GM18858 (cell line): ENCODE results near the gene KIF26A.

Experiments used
- ATAC-seq: cut with Tn5 transposase; IDR thresholded peaks from one replicate; pipeline ENCODE4 v1.9.1; 2021; ENCODE audit not compliant: unreplicated experiment

KIF26A gene

GRCh38 chr14:104112609-104113571, 25.5 kb upstream of the KIF26A start:
- no peak for ATAC-seq

- no peak for ATAC-seq
These were observed 24.6 kb upstream of the KIF26A start for GRCh38 chr14:104113631-104114420.

DNA sequence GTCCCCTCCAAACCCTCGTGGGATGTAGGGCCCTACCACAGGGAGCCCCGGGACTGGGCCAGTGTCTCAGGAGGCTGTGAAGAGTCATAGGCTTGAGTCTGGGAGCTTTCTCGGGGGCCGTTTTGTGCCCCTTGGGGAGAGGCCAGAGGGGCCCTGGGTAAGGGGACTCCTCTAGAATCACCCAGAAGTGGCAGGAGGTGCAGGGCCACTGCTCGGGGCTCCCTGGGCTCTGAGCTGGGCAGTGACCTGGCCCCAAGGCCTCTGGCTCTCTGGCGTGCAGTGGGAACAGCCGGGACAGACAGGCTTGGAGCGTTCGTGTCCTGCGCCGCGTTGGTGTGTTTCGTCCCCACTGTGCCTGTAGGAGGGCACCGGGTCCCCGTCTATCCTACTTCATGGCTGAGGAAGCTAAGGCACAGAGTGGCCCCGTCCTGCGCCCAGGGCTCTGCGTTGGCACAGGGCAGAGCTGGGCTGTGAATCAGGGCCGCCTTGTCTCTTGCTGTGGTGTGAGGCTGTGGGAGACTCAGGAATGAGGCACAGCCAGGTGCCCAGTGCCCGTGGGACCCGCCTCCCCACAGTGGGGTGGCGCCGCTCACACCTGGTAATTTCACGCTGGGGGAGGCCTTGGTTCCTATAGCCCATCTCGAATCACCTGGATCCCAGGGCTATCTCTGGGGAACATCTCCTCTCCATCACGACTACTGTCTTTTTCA, 23.8 kb upstream of the KIF26A start:
- no peak for ATAC-seq

- no peak for ATAC-seq
These were observed 23.2 kb upstream of the KIF26A start for GRCh38 chr14:104115131-104115600.

DNA sequence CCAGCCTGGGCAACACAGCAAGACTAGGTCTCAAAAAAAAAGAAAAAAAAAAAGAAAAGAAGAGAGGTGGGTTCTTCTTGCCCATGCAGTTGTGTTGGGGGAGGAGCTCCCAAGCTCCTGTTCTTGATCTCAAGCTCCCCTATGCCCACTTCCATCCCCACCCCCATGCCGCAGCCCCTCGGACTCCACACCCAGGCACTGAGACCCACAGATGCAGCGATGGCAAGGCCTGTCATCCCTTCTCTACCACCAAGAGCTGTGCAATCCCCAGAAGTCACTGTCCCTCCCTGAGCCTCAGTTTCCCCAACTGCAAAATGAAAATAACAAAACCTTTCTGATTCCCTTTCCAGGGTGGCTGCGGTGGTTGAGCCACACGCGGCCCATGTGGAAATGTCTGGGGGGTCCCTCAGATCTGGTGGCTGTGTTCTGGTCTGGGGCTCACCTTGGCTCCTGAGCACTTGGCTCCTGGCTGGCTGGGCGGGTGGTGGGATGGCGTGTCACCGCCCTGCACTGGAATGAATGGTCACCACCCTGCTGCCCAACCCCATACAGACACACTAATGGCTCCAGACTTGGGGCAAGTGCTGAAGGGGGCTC, 22.6 kb upstream of the KIF26A start:
- ATAC-seq, result no peak

DNA sequence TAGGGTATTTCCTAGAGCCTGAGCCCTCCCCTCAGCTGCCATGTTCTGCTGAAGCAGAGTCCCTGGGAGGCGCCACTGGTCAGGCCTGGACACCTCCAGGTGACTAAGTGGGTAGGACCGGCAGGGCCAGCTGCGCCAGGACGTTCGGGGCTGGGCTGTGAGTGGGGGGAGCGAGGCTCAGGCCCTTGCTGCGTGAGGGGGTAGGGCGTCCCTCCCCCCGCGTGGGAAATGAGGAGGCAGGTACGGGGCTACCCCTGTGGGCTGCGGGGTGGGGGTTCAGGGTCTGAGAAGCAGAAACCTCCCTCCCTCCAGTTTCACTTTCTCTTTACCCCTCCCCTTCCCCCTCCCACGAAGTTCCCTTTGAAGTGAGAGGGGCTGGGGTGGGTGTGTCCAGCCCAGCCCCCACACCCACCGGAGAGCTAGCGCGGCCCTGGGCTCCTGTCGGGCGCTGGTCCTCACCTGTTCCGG, 22.1 kb upstream of the KIF26A start:
- ATAC-seq, result no peak

DNA sequence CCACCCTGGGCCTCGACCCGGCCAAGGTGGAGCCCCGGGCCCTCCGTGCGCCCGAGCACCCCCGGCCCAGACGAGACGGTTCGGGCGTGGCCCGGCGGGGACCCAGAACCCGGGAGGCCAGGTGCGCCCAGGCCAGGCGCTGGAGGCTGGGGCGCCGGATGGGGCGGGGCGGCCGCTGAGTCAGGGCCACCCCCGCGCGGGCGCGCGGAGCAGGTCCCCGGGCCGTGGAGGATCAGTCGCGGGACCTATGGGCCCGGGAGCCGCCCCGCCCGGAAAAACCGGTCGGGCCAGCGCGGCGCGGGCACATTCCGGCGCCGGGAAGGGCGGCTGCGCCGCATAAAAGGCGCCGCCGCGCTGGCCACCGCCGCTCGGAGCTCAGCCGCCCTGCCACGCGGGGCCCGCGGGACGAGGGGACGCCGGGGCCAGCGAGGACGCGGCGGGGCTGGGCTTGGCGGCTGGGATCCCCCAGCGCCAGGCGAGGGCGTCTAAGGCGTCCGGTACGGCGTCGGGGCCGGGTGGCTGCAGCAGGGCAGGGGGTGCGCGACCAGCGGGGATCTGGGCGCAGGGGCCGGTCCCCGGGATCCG, 21.5 kb upstream of the KIF26A start:
- ATAC-seq, result no peak

DNA sequence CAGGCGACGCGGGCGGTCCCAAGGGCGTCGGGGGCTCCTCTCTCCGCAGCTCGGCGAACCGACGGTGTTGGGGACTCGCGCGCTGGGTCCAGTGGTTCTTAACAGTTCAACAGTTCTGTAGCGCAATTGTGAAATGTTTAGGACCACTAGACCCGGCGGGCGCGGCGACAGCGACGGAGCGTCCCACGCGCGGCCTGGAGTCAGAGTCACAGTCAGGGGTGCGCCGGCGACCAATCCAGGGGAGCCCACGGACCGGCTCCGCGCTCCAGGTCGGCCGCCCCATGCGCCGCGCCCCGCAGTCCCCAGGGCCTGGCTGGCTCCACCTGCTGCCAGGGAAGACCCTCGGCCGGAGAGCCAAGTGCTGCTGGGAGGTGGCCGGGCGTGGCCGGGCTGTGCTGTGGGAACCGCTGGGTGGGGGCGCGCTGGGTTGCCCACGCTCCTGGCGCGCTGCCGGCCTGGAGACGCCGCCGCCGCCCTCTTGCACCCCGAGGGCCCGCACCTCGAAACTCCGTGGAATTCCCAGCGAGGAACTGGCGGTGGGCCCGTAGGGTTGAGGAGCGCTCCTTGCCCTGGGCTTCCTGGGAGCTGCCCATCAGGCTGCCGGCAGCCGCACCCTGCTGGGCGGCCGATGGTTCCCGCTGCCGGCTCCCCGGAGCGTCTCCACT, 20.9 kb upstream of the KIF26A start:
- no peak for ATAC-seq

GRCh38 chr14:104118006-104118844, 20.2 kb upstream of the KIF26A start:
- ATAC-seq, result no peak

- ATAC-seq, result no peak
These were observed 19.3 kb upstream of the KIF26A start for GRCh38 chr14:104119119-104119487.

DNA sequence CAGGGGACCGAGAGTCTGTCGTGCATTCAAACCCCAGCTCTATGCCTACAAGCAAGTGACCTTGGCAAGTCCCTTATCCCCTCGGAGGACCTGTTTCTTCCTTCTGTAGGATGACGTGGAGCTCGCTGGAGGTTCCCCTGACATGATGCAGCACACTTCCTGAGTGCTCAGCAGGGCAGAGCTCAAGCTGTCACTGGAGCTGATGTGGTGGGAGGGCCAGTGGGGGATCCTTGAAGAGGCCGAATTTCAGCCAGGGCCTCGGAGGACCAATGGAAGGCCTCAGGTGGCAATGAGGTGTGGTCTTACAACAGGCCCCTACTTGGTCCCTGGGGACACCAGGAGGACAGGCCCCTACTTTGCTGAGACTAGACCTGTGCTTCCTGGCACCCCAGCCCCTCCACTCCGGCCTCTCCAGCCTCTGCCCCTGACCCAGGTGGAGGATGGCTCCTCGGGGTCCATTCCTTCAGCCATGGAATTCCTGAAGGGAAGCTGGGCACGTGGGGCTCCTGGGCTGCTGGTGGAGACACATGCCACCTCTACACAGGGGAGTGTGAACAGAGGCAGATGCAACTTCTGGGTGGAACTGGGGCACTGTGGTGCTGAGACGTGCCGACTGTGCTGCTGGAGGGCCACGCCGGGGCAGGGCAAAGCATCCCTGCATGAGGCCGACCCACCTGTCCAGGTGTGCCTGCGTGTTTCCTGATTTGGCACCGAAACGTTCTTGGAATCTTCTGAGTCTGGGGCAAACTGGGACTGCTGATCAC, 18.7 kb upstream of the KIF26A start:
- no peak for ATAC-seq

DNA sequence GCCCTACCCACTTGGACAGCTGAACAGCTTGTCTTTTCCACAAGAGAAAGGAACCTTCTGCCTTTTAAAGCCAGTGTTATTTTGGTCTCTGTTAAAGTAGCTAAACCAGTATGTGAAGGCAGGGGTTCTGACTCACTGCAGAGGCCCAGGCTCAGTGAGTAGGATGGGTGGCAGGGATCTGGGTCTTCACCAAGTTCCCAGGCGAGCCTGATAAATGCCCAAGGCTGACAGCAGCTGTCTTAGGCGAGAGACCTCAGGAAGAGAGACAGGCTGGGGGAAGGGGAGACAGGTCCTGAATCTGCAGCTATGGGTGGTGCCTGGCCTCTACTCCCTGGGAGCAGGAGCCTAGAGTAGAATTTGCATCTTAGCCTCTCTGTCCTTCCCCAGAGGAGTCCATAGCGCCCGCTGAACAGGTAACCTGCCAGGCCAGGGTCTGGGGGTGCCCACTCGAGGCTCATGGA, 18.1 kb upstream of the KIF26A start:
- ATAC-seq, result no peak

GRCh38 chr14:104121142-104121541, 17.2 kb upstream of the KIF26A start:
- ATAC-seq, result no peak

- ATAC-seq, result no peak
These were observed 14.5 kb upstream of the KIF26A start for GRCh38 chr14:104123879-104124278.

GRCh38 chr14:104125011-104125410, 13.4 kb upstream of the KIF26A start:
- ATAC-seq, result no peak

DNA sequence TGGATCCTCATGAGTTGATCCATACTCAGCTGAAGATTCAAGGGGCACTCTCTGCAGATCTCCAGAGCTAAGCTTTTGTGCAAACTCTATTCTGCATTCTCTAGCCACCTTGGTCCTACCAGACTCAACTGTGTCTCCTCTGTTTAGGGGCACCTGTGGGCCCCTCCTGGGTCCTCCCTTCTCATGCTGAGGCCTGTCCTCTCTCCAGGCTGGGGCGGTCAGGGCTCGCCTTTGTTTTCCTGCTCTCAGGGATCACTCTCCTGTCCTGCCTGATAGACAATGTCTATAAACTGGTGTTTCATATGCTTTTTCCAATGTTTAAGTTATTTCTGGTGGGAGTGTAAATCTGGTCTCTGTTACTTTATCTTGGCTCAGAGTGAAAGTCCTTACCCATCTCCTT, 11.6 kb upstream of the KIF26A start:
- ATAC-seq, result no peak

GRCh38 chr14:104128981-104129380, 9.4 kb upstream of the KIF26A start:
- ATAC-seq, result no peak

- ATAC-seq, result no peak
These were observed 8.8 kb upstream of the KIF26A start for GRCh38 chr14:104129556-104129955.
